ENCODE data around the gene PRMT9.
A peak's percentile ranks its signal among the peaks of the same experiment; 100 is the strongest.

PRMT9 gene

GRCh38 chr4:147683717-147684700, at the start of gene PRMT9:
Gene PRMT9 (minus strand): TSS chr4:147684163. CDS start chr4:147683987, 176 bp downstream.
- peak; percentile 94 for DNase-seq

- DNase-seq: peak; percentile 75
Measured at GRCh38 chr4:147732518-147733235, 48.7 kb upstream of the PRMT9 start.

GRCh38 chr4:147731580-147732517, 47.9 kb upstream of the PRMT9 start, which contains the start of gene ARHGAP10:
Gene ARHGAP10 (plus strand): TSS chr4:147732088. CDS start chr4:147732302, 214 bp downstream.
- DNase-seq: peak; percentile 92

GRCh38 chr4:147730333-147730732, 46.4 kb upstream of the PRMT9 start:
- DNase-seq: no peak

- no peak for DNase-seq
Measured at GRCh38 chr4:147727476-147728028, 43.6 kb upstream of the PRMT9 start.

GRCh38 chr4:147725673-147726072, 41.7 kb upstream of the PRMT9 start:
- no peak for DNase-seq

- DNase-seq: no peak
Measured at GRCh38 chr4:147724468-147725201, 40.7 kb upstream of the PRMT9 start.

GRCh38 chr4:147723326-147723725, 39.4 kb upstream of the PRMT9 start:
- DNase-seq: no peak

- DNase-seq: no peak
Measured at GRCh38 chr4:147717878-147718277, 33.9 kb upstream of the PRMT9 start.

- DNase-seq: no peak
Measured at GRCh38 chr4:147714575-147715401, 30.8 kb upstream of the PRMT9 start.

- no peak for DNase-seq
Measured at GRCh38 chr4:147709999-147710398, 26.0 kb upstream of the PRMT9 start.

- no peak for DNase-seq
Measured at GRCh38 chr4:147707892-147708672, 24.1 kb upstream of the PRMT9 start.

- no peak for DNase-seq
Measured at GRCh38 chr4:147704846-147705245, 20.9 kb upstream of the PRMT9 start.

- DNase-seq: no peak
Measured at GRCh38 chr4:147696866-147697265, 12.9 kb upstream of the PRMT9 start.

GRCh38 chr4:147693218-147693617, 9.3 kb upstream of the PRMT9 start:
- DNase-seq: no peak

GRCh38 chr4:147691820-147692219, 7.9 kb upstream of the PRMT9 start:
- no peak for DNase-seq

GRCh38 chr4:147689067-147689466, 5.1 kb upstream of the PRMT9 start:
- no peak for DNase-seq

GRCh38 chr4:147683188-147683591, 773 bp downstream of the PRMT9 start:
- DNase-seq: no peak

GRCh38 chr4:147682755-147683154, 1.2 kb downstream of the PRMT9 start:
- DNase-seq: no peak
